SK-N-SH (cell line): ENCODE results near the gene CUBN. TPM values are rescaled to one million over a fixed set of nuclear protein-coding genes. Genes with fewer than 3 reads are reported as not detected.

ENCODE experiments used
- CTCF ChIA-PET: fragments of 300-600, 350-600 bp; formaldehyde crosslinking; extraction: SDS; loops from one replicate; lab custom pipeline; 2021; lab: Yijun Ruan, JAX
- POLR2A ChIA-PET: fragments of 350-600 bp; sonication (Branson Sonifier 250); formaldehyde crosslinking; extraction: SDS; loops from one replicate; lab custom pipeline; 2020; ENCODE audit warnings: antibody characterized with exemption, inconsistent platforms; lab: Yijun Ruan, JAX
- DNase-seq: peaks from one replicate; pipeline ENCODE4 v3.0.0; 2012
- H2AFZ ChIP-seq: fragments of 200-600 bp; sonication (generic); 2 replicates; pipeline ENCODE4 v1.8.1; 2016; ENCODE audit warnings: antibody characterized with exemption, mild to moderate bottlenecking, low read depth
- H3F3A ChIP-seq: fragments of 200-600 bp; sonication (generic); replicated peaks from 2 replicates; pipeline ENCODE3; 2016; ENCODE audit warnings: antibody characterized with exemption, mild to moderate bottlenecking; ENCODE audit not compliant: insufficient read depth
- H3K27ac ChIP-seq, 2 experiments: fragments of 200-500 bp in 1 of 2; fragments of 200-600 bp in 1 of 2; sonication (Bioruptor generic) in 1 of 2; sonication (generic), shearing (Covaris generic) in 1 of 2; 2 replicates each; pipeline versions ENCODE4 v1.5.1 to v1.6.1; 2014 to 2016; ENCODE audit warnings: low read depth in 2 of 2, inconsistent platforms in 1 of 2, low read length in 1 of 2, mild to moderate bottlenecking in 1 of 2, mixed read lengths in 1 of 2
- H3K27me3 ChIP-seq: fragments of 200-600 bp; sonication (generic), shearing (Covaris generic); 2 replicates; pipeline ENCODE4 v1.6.1; 2016; ENCODE audit warnings: mixed run types; ENCODE audit not compliant: insufficient read depth
- H3K36me3 ChIP-seq, 2 experiments: fragments of 200-500 bp in 1 of 2; fragments of 200-600 bp in 1 of 2; sonication (Bioruptor generic) in 1 of 2; sonication (generic) in 1 of 2; replicated peaks in 1 of 2; 2 replicates each; pipeline versions ENCODE3 to v1.5.1; 2014 to 2016; ENCODE audit warnings: low read length in 1 of 2, mild to moderate bottlenecking in 1 of 2; ENCODE audit not compliant: insufficient read depth in 2 of 2, control insufficient read depth in 1 of 2
- H3K4me1 ChIP-seq, 2 experiments: fragments of 200-500 bp in 1 of 2; fragments of 200-600 bp in 1 of 2; sonication (Bioruptor generic) in 1 of 2; sonication (generic), shearing (Covaris generic) in 1 of 2; 2 replicates each; pipeline versions ENCODE4 v1.5.1 to v1.6.1; 2014 to 2016; ENCODE audit warnings: low read depth in 1 of 2, low read length in 1 of 2, mixed run types in 1 of 2; ENCODE audit not compliant: insufficient read depth in 2 of 2, control insufficient read depth in 1 of 2
- H3K4me2 ChIP-seq: fragments of 200-600 bp; sonication (generic), shearing (Covaris generic); 2 replicates; pipeline ENCODE4 v1.6.1; 2017; ENCODE audit warnings: mixed run types
- H3K4me3 ChIP-seq, 2 experiments: fragments of 200-500 bp in 1 of 2; fragments of 200-600 bp in 1 of 2; sonication (Bioruptor generic) in 1 of 2; sonication (generic), shearing (Covaris generic) in 1 of 2; 2 replicates each; pipeline versions ENCODE4 v1.5.1 to v1.8.1; 2014 to 2016; ENCODE audit warnings: low read depth in 2 of 2, inconsistent platforms in 1 of 2, low read length in 1 of 2, mild to moderate bottlenecking in 1 of 2, mixed read lengths in 1 of 2, moderate library complexity in 1 of 2
- H3K79me2 ChIP-seq: fragments of 200-600 bp; sonication (generic); 2 replicates; pipeline ENCODE4 v1.8.1; 2017; ENCODE audit warnings: mild to moderate bottlenecking; ENCODE audit not compliant: insufficient read depth
- H3K9ac ChIP-seq: fragments of 200-600 bp; sonication (generic); 2 replicates; pipeline ENCODE4 v1.6.1; 2017; ENCODE audit warnings: mixed run types
- H3K9me2 ChIP-seq: fragments of 200-600 bp; sonication (generic); 2 replicates; pipeline ENCODE4 v1.6.1; 2017; ENCODE audit warnings: mixed run types
- H3K9me3 ChIP-seq: fragments of 200-600 bp; sonication (generic); 2 replicates; pipeline ENCODE4 v1.6.1; 2017; ENCODE audit warnings: mixed run types, mild to moderate bottlenecking, moderate library complexity
- H4K20me1 ChIP-seq: fragments of 200-600 bp; sonication (generic); 2 replicates; pipeline ENCODE4 v1.6.1; 2017; ENCODE audit warnings: mild to moderate bottlenecking, mixed run types; ENCODE audit not compliant: insufficient read depth
- CHD2 ChIP-seq: fragments of 150-350 bp; IDR thresholded peaks from 2 replicates; pipeline ENCODE4 v1.6.1; 2018; ENCODE audit warnings: low read length; ENCODE audit not compliant: partially characterized antibody
- CTCF ChIP-seq: fragments of 200-600 bp; sonication (generic); IDR thresholded peaks from 2 replicates; pipeline ENCODE4 v1.6.1; 2017; ENCODE audit warnings: antibody characterized with exemption, mild to moderate bottlenecking, moderate library complexity
- EP300 ChIP-seq, 2 experiments: IDR thresholded peaks; 2 replicates each; pipeline versions ENCODE4 v1.4.0 to v1.6.1; 2012; ENCODE audit warnings: borderline replicate concordance in 1 of 2, low read depth in 1 of 2, low read length in 1 of 2
- FOSL2 ChIP-seq: IDR thresholded peaks from 2 replicates; pipeline ENCODE4 v1.4.0; 2012; ENCODE audit warnings: low read depth, mild to moderate bottlenecking, moderate library complexity, borderline replicate concordance
- FOXJ3 ChIP-seq: sonication (generic); formaldehyde crosslinking; IDR thresholded peaks from 2 replicates; pipeline ENCODE4 v1.5.1; 2020; ENCODE audit warnings: mild to moderate bottlenecking, missing genetic modification reagents
- IRF3 ChIP-seq: fragments of 150-350 bp; IDR thresholded peaks from 2 replicates; pipeline ENCODE4 v1.6.1; 2016; ENCODE audit warnings: mild to moderate bottlenecking, low read depth, low read length
- NFIC ChIP-seq: IDR thresholded peaks from 2 replicates; pipeline ENCODE4 v1.4.0; 2012; ENCODE audit warnings: borderline replicate concordance
- PBX3 ChIP-seq: IDR thresholded peaks from 2 replicates; pipeline ENCODE4; 2012
- POLR2AphosphoS5 ChIP-seq: IDR thresholded peaks from 2 replicates; pipeline ENCODE4 v1.6.1; 2012; ENCODE audit warnings: low read depth, low read length
- RAD21 ChIP-seq: IDR thresholded peaks from 2 replicates; pipeline ENCODE4 v1.6.1; 2012; ENCODE audit warnings: mild to moderate bottlenecking, low read length
- REST ChIP-seq: IDR thresholded peaks from 2 replicates; pipeline ENCODE4 v1.6.1; 2012; ENCODE audit warnings: mild to moderate bottlenecking, low read depth, low read length, moderate library complexity
- RFX5 ChIP-seq: IDR thresholded peaks from 2 replicates; pipeline ENCODE4 v1.6.1; 2012; ENCODE audit warnings: mild to moderate bottlenecking, improper control_type of control experiment, low read length
- SIN3A ChIP-seq: IDR thresholded peaks from 2 replicates; pipeline ENCODE4 v1.6.1; 2012; ENCODE audit warnings: low read depth, mild to moderate bottlenecking, low read length, moderate library complexity, borderline replicate concordance
- SMC3 ChIP-seq: IDR thresholded peaks from 2 replicates; pipeline ENCODE4 v1.6.1; 2012; ENCODE audit warnings: low read depth, low read length, improper control_type of control experiment
- TAF1 ChIP-seq: IDR thresholded peaks from 2 replicates; pipeline ENCODE4 v1.6.1; 2012; ENCODE audit warnings: low read depth, mild to moderate bottlenecking, low read length, moderate library complexity, borderline replicate concordance
- TCF12 ChIP-seq: IDR thresholded peaks from 2 replicates; pipeline ENCODE4 v1.4.0; 2012
- YY1 ChIP-seq: IDR thresholded peaks from 2 replicates; pipeline ENCODE4 v1.4.0; 2012; ENCODE audit warnings: low read depth, mild to moderate bottlenecking
- ZBTB33 ChIP-seq: IDR thresholded peaks from 2 replicates; pipeline ENCODE4 v1.4.0; 2012; ENCODE audit warnings: low read depth, borderline replicate concordance
- WGBS: methylation state at CpG from one replicate; pipeline ENCODE4 v1.1.6; 2017; ENCODE audit warnings: low lambda C conversion rate; 5-methylcytosine and 5-hydroxymethylcytosine counted together
- polyA plus RNA-seq, 3 experiments: library from polyadenylated mRNA; depleted of rRNA; stranded (reverse); fragments of >200 nt; gene quantifications; 2 replicates each; pipeline ENCODE4 v1.2.3, GENCODE V29; 2012

CUBN gene
- polyA plus RNA-seq, 1 of the 3 experiments (the other 2 are of a cell fraction), result 2.4 TPM

GRCh38 chr10:17026686-17027485, 102.7 kb downstream of the CUBN start (continued):
- TF ChIP-seq CTCF, result no peak
- no peak for TF ChIP-seq FOXJ3 (CRISPR knock-in tag)

- Histone ChIP-seq H2AFZ (no peak overlapping the region), H3K4me3 (peak overlapping the region in 1 of 2 experiments; percentile 16; a peak in 1 of 4 replicates), H3K27ac (peak overlapping the region; percentile 88 to 100), H3K4me1 (peaks cover 29 to 67% of the 10 kb centered on the region in 2 experiments), H3K79me2 (no peaks in the 10 kb centered on the region), H3K27me3 (no peaks in the 10 kb centered on the region), H4K20me1 (no peaks in the 10 kb centered on the region), H3K9me2 (no peaks in the 10 kb centered on the region), H3K36me3 (no peaks in the 10 kb centered on the region), H3K4me2 (peak overlapping the region; percentile 70), H3K9ac (peak overlapping the region; percentile 85), H3K9me3 (no peaks in the 10 kb centered on the region), H3F3A (peaks cover 60% of the 10 kb centered on the region)
- ChIA-PET POLR2A (no interaction called here), CTCF (interaction anchor here (0.8 kb wide), 1 partner anchor 205 kb away, joined by 3 read pairs; no protein-coding TSS in a partner anchor)
- WGBS, result 14% methylated on average over 6 of the region's 7 CpGs
- peak; percentile 19 for DNase-seq
- peak; percentile 53 to 99; a peak in 3 of 4 replicates for TF ChIP-seq EP300 (IDR thresholded peaks at IDR 0.05; ENCODE audit: borderline replicate concordance in 1 of 2, low read depth in 1 of 2, low read length in 1 of 2)
- peak; percentile 90 for TF ChIP-seq RFX5
- TF ChIP-seq SMC3, result no peak
- peak; percentile 83 for TF ChIP-seq PBX3
- TF ChIP-seq CHD2, result no peak
- TF ChIP-seq SIN3A, result no peak
- no peak for TF ChIP-seq REST
- peak; percentile 89 for TF ChIP-seq NFIC
- no peak; the same call in none of the 2 replicates for TF ChIP-seq POLR2AphosphoS5
- TF ChIP-seq TAF1, result no peak
- peak; percentile 96 for TF ChIP-seq TCF12
- TF ChIP-seq RAD21, result no peak
- TF ChIP-seq FOSL2, result peak; percentile 80
- TF ChIP-seq IRF3, result no peak
- peak; percentile 20; the same call in 1 of the 2 replicates for TF ChIP-seq YY1
- 0 out of 2 replicates have a peak, but pooled peaks have one; percentile 19 for TF ChIP-seq ZBTB33
These were observed 103.9 kb downstream of the CUBN start for GRCh38 chr10:17025444-17026295.
